HCT116 (cell line): ENCODE measurements around the gene TMCC3.

Source experiments
- EZH2 ChIP-seq: fragments of 200-600 bp; sonication (generic); IDR thresholded peaks from 2 replicates; pipeline ENCODE4 v1.6.1; 2017; ENCODE audit warnings: antibody characterized with exemption, mixed run types
- EZH2phosphoT487 ChIP-seq: fragments of 200-600 bp; IDR thresholded peaks from 2 replicates; pipeline ENCODE4 v1.6.1; 2018; ENCODE audit warnings: antibody characterized with exemption, borderline replicate concordance
- FOSL1 ChIP-seq: IDR thresholded peaks from 2 replicates; pipeline ENCODE4 v1.6.1; 2012; ENCODE audit warnings: low read depth
- JUND ChIP-seq: IDR thresholded peaks from 2 replicates; pipeline ENCODE4 v1.6.1; 2012
- POLR2A ChIP-seq: IDR thresholded peaks from 2 replicates; pipeline ENCODE4 v1.7.0; 2011; ENCODE audit warnings: borderline replicate concordance; ENCODE audit not compliant: insufficient read depth, insufficient read length; ENCODE audit errors: extremely low read depth
- RAD21 ChIP-seq: IDR thresholded peaks from 2 replicates; pipeline ENCODE4 v1.6.1; 2012; ENCODE audit warnings: low read depth, mild to moderate bottlenecking
- YY1 ChIP-seq: IDR thresholded peaks from 2 replicates; pipeline ENCODE4 v1.6.1; 2011; ENCODE audit warnings: low read length, low read depth, moderate library complexity, mild to moderate bottlenecking; ENCODE audit not compliant: insufficient replicate concordance; ENCODE audit errors: extremely low read depth
- TF ChIP-seq, protein P1 (sequence below), 3 experiments: fragments of 200-600 bp in 1 of 3; sonication (generic) in 1 of 3; IDR thresholded peaks in 2 of 3; conservative IDR thresholded peaks in 1 of 3; 2 replicates each; pipeline ENCODE4 v1.5.1; 2012 to 2017; ENCODE audit warnings: low read depth in 2 of 3, low read length in 2 of 3, antibody characterized with exemption in 1 of 3, borderline replicate concordance in 1 of 3, control low read depth in 1 of 3, mild to moderate bottlenecking in 1 of 3, mixed read lengths in 1 of 3, mixed run types in 1 of 3, moderate library complexity in 1 of 3; ENCODE audit not compliant: insufficient read depth in 1 of 3
- TF ChIP-seq, protein P2 (sequence below): IDR thresholded peaks from 2 replicates; pipeline ENCODE4 v1.6.1; 2012
- TF ChIP-seq, protein P3 (sequence below): IDR thresholded peaks from 2 replicates; pipeline ENCODE4 v1.6.1; 2012
- TF ChIP-seq, protein P4 (sequence below): IDR thresholded peaks from 2 replicates; pipeline ENCODE4 v1.6.1; 2012; ENCODE audit warnings: low read depth

DNA sequence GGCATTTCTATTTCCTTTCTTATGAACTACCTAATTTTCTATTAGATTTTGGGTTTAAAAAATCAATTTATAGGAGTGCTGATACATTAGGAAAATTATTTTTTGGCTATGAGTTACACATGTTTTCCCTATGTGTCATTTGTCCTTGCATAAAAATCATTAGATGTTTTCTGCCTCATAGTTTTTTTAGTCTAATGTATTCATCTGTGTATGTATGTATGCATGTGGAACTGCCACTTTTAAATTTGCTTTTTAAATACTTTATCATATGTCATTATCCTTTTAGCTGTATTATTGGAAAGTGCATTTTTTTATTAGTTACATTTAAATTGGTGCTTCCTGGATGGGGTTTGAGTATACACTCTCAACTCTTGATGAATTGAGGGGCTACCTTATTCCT is 112.0 kb downstream of the TMCC3 start:
- TF ChIP-seq, protein P1, sequence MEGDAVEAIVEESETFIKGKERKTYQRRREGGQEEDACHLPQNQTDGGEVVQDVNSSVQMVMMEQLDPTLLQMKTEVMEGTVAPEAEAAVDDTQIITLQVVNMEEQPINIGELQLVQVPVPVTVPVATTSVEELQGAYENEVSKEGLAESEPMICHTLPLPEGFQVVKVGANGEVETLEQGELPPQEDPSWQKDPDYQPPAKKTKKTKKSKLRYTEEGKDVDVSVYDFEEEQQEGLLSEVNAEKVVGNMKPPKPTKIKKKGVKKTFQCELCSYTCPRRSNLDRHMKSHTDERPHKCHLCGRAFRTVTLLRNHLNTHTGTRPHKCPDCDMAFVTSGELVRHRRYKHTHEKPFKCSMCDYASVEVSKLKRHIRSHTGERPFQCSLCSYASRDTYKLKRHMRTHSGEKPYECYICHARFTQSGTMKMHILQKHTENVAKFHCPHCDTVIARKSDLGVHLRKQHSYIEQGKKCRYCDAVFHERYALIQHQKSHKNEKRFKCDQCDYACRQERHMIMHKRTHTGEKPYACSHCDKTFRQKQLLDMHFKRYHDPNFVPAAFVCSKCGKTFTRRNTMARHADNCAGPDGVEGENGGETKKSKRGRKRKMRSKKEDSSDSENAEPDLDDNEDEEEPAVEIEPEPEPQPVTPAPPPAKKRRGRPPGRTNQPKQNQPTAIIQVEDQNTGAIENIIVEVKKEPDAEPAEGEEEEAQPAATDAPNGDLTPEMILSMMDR (IDR thresholded peaks at IDR 0.05 in 2 of 3, conservative IDR thresholded peaks at IDR 0.05 in 1 of 3; ENCODE audit: borderline replicate concordance in 1 of 3, insufficient read depth in 1 of 3, low read depth in 2 of 3, low read length in 2 of 3), result no peak
- TF ChIP-seq FOSL1 (no peak), POLR2A (no peak), RAD21 (no peak), YY1 (no peak), EZH2 (no peak), EZH2phosphoT487 (no peak), JUND (no peak)
- TF ChIP-seq, protein P2, sequence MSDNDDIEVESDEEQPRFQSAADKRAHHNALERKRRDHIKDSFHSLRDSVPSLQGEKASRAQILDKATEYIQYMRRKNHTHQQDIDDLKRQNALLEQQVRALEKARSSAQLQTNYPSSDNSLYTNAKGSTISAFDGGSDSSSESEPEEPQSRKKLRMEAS, result no peak
- TF ChIP-seq, protein P3, sequence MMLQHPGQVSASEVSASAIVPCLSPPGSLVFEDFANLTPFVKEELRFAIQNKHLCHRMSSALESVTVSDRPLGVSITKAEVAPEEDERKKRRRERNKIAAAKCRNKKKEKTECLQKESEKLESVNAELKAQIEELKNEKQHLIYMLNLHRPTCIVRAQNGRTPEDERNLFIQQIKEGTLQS, result no peak
- TF ChIP-seq, protein P4, sequence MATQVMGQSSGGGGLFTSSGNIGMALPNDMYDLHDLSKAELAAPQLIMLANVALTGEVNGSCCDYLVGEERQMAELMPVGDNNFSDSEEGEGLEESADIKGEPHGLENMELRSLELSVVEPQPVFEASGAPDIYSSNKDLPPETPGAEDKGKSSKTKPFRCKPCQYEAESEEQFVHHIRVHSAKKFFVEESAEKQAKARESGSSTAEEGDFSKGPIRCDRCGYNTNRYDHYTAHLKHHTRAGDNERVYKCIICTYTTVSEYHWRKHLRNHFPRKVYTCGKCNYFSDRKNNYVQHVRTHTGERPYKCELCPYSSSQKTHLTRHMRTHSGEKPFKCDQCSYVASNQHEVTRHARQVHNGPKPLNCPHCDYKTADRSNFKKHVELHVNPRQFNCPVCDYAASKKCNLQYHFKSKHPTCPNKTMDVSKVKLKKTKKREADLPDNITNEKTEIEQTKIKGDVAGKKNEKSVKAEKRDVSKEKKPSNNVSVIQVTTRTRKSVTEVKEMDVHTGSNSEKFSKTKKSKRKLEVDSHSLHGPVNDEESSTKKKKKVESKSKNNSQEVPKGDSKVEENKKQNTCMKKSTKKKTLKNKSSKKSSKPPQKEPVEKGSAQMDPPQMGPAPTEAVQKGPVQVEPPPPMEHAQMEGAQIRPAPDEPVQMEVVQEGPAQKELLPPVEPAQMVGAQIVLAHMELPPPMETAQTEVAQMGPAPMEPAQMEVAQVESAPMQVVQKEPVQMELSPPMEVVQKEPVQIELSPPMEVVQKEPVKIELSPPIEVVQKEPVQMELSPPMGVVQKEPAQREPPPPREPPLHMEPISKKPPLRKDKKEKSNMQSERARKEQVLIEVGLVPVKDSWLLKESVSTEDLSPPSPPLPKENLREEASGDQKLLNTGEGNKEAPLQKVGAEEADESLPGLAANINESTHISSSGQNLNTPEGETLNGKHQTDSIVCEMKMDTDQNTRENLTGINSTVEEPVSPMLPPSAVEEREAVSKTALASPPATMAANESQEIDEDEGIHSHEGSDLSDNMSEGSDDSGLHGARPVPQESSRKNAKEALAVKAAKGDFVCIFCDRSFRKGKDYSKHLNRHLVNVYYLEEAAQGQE, result no peak
